GM12878 (cell line): ENCODE measurements around the gene ENO2. TPM values are rescaled to one million over a fixed set of nuclear protein-coding genes. Genes with fewer than 3 reads are reported as not detected.

ENCODE experiments used
- ASH2L ChIP-seq: fragments of 300-600, 200-600 bp; sonication (generic); IDR thresholded peaks from 2 replicates; pipeline ENCODE4 v1.6.1; 2017; ENCODE audit warnings: low read depth, mild to moderate bottlenecking, borderline replicate concordance
- ATF2 ChIP-seq: IDR thresholded peaks from 2 replicates; pipeline ENCODE4 v1.6.1; 2012; ENCODE audit warnings: low read length, inconsistent platforms
- BHLHE40 ChIP-seq, 2 experiments: fragments of 450-650 bp in 1 of 2; IDR thresholded peaks; 2 replicates each; pipeline ENCODE4 v1.6.1; 2011 to 2017; ENCODE audit warnings: low read depth in 2 of 2, borderline replicate concordance in 1 of 2, improper control_type of control experiment in 1 of 2, low read length in 1 of 2, mild to moderate bottlenecking in 1 of 2
- E4F1 ChIP-seq: fragments of 450-650 bp; IDR thresholded peaks from 2 replicates; pipeline ENCODE4 v1.6.1; 2018; ENCODE audit warnings: borderline replicate concordance, mild to moderate bottlenecking; ENCODE audit not compliant: partially characterized antibody
- ESRRA ChIP-seq: IDR thresholded peaks from 2 replicates; pipeline ENCODE4 v1.6.1; 2012; ENCODE audit warnings: mild to moderate bottlenecking, low read length, improper control_type of control experiment
- FOS ChIP-seq: IDR thresholded peaks from 3 replicates; pipeline ENCODE4 v1.6.1; 2011; ENCODE audit warnings: borderline replicate concordance; ENCODE audit not compliant: insufficient read length; ENCODE audit errors: extremely low read depth
- IRF5 ChIP-seq: fragments of 450-650 bp; IDR thresholded peaks from 2 replicates; pipeline ENCODE4 v1.6.1; 2017; ENCODE audit warnings: borderline replicate concordance
- KAT2A ChIP-seq: conservative IDR thresholded peaks from 2 replicates; pipeline ENCODE4 v1.6.1; 2011; ENCODE audit warnings: low read depth, low read length; ENCODE audit not compliant: control insufficient read depth
- TBL1XR1 ChIP-seq: IDR thresholded peaks from 2 replicates; pipeline ENCODE4 v1.6.1; 2012; ENCODE audit warnings: low read depth, low read length, improper control_type of control experiment
- ZBTB33 ChIP-seq: fragments of 450-650 bp; IDR thresholded peaks from 2 replicates; pipeline ENCODE4 v1.6.1; 2017; ENCODE audit warnings: mild to moderate bottlenecking
- ZBTB4 ChIP-seq: fragments of 450-650 bp; formaldehyde crosslinking; IDR thresholded peaks from 2 replicates; pipeline ENCODE4 v1.4.0; 2022; ENCODE audit warnings: mild to moderate bottlenecking, moderate library complexity
- polyA plus RNA-seq, 11 experiments: library from polyadenylated mRNA; depleted of rRNA in 4 of 11; unstranded in 6 of 11; stranded (reverse) in 5 of 11; fragments of >200 nt; fragmentation: Nextera tagmentation in 4 of 11; fragmentation: Illumina TruSeq in 1 of 11; extraction: Ambion mirVana in 4 of 11; extraction: Trizol in 1 of 11; gene quantifications; 1 replicate in 1 of 11; 2 replicates in 10 of 11; pipeline versions ENCODE4 v1.2.1 to v1.2.3, GENCODE V29; 2011 to 2016; ENCODE audit warnings: inconsistent platforms in 2 of 11, missing spikeins in 2 of 11, low read depth in 1 of 11
- total RNA-seq, 4 experiments: library from RNA; depleted of rRNA in 3 of 4; stranded (reverse); fragments of >200 nt in 3 of 4; fragmentation: Illumina TruSeq in 1 of 4; extraction: Trizol in 1 of 4; gene quantifications; 2 replicates each; pipeline versions ENCODE4 v1.2.1 to v1.2.3, GENCODE V29; 2013 to 2021

Gene ENO2
- total and polyA plus RNA-seq, 10 of the 15 experiments (the other 5 are each of a cell fraction or from before 2014, with no cell fraction given): 24.8 to 196 (median 43.1) TPM

- TF ChIP-seq ZBTB4 (CRISPR knock-in tag) (no peak), ATF2 (no peak), ESRRA (no peak), ASH2L (no peak), IRF5 (no peak), ZBTB33 (no peak), BHLHE40 (IDR thresholded peaks at IDR 0.05; ENCODE audit: borderline replicate concordance in 1 of 2, low read depth in 2 of 2, low read length in 1 of 2) (no peak), KAT2A (no peak), TBL1XR1 (no peak), E4F1 (no peak), FOS (no peak)
These were observed 10.7 kb upstream of the ENO2 start (continued) for GRCh38 chr12:6903722-6904121.
